ENCODE results near the gene DCBLD2.

GRCh38 chr3:98778383-98778782 lies 123.1 kb downstream of the DCBLD2 start:
- TF ChIP-seq POLR2A (IDR thresholded peaks at IDR 0.05; ENCODE audit: low read depth, low read length): no peak
- no peak for TF ChIP-seq TAF1 (IDR thresholded peaks at IDR 0.05; ENCODE audit: borderline replicate concordance, low read depth, low read length)
